HG02571 (cell line): ENCODE results near the gene LAMC3.

Experiments used
- ATAC-seq: cut with Tn5 transposase; IDR thresholded peaks from one replicate; pipeline ENCODE4 v1.9.1; 2021; ENCODE audit warnings: mild to moderate bottlenecking, moderate library complexity; ENCODE audit not compliant: unreplicated experiment

The LAMC3 gene

DNA sequence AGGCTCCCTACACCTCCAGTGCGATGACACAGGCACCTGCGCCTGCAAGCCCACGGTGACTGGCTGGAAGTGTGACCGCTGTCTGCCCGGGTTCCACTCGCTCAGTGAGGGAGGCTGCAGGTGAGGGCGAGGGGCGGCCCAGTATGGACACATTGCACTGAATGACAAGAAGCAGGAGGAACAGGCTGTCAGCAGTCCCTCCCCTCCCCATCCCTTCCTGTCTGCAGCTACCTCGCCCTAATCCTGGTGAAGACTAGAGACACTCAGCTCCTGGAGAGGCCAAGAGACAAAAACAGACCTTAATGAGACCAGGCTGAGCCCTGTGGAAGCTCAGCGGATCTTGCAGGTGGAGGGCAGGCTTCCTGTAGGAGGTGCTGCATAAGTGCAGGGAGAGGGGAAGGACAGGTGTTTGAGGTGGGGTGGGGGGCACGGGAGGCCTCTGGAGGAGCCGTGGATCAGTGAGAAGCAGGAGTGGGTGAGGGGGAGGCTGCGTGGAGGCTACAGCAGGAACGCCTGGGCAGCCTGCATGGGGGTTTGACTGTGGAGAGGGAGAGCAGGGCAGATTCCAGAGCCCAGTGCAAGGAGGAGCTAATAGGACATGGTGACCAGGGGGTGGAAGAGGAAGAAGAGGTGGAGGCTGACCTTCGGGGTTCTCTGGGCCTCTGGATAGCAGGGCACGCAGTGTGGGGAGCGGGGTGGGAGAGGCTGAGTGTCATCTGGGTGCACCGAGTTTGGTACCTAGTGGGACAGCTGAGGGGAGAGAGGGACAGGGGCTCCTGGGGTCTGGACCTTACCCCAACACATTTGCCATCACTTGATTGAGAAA is 30.4 kb downstream of the LAMC3 start:
- no peak for ATAC-seq

GRCh38 chr9:131042666-131043065 is 33.7 kb downstream of the LAMC3 start:
- no peak for ATAC-seq

DNA sequence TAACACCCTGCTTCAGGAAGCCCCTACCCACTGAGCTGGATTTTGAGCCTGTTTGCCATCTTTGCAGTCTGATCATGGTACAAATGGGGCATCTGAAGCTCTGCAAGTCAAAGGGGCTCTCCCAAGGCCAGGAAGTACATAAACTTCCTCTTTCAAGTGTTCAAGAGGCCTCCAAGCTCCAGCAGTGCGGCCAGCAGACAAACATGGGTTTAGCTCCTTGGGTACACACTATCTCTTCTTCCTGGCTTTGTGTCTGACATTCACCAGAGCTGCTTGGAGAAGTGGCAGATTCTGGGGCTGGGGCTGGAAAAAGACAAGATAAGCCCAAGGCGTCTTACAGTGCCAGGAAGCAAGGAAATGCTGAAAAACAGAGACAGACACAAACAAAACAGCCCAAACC is 34.1 kb downstream of the LAMC3 start:
- no peak for ATAC-seq

- no peak for ATAC-seq
Measured at GRCh38 chr9:131043646-131044045, 34.7 kb downstream of the LAMC3 start.

GRCh38 chr9:131045300-131046092 is 36.5 kb downstream of the LAMC3 start:
- no peak for ATAC-seq

DNA sequence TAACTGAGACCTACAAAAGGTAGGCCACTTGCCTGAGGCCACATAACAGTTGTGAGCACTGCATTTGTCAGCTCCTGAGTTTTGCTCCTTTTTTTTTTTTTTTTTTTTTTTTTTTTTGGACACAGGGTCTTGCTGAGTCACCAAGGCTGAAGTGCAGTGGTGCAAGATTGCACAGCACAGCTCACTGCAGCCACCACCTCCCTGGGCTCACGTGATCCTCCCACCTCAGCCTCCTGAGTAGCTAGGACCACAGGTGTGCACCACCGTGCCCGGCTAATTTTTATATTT is 37.1 kb downstream of the LAMC3 start:
- no peak for ATAC-seq

DNA sequence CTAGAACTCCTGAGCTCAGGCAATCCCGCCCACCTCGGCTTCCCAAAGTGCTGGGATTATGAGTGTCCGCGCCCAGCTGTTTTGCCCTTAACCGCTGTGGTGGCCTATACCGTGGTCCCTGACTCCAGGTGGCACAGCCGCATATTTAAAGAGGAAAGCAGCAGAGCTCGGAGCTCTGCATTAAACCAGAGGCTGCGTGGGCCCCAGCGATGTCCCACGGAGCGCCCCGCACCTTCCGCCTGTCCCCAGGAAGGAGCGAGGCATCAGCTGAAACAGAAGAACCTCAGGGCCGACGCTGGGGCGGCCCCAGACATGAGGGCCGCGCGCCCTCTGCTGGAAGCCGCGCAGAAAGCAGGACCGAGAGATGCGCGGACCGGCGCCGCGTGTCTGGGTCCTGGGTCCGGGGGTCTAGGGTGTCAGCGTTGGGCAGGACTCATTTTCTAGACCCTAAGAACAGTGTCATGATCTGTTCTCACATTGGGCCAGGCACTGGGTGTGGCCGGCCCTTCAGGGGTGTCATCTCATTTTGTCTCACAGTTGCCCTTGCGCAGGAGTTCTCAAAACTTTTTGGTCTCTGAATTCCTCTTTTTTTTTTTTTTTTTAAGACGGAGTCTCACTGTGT is 37.7 kb downstream of the LAMC3 start:
- ATAC-seq = no peak

DNA sequence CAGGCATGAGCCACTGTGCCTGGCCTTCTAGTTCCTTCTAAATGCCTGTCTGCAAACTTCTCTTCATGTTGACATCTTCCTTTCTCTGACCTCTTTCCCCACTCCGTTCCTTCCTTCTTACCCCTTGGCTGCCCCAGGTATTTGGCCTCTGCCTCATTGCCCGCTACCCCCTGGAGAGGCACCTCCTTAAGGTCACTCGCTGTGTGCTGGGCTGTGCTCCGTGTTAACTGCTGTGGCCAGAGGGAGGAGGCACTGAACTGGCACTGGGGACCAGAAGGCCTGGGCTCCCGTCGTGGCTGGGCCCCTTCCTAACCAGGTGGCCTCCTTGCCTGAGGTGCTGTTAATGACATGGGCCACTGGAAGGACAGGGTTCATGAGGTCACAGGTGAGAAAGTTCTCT is 39.4 kb downstream of the LAMC3 start:
- ATAC-seq = no peak

DNA sequence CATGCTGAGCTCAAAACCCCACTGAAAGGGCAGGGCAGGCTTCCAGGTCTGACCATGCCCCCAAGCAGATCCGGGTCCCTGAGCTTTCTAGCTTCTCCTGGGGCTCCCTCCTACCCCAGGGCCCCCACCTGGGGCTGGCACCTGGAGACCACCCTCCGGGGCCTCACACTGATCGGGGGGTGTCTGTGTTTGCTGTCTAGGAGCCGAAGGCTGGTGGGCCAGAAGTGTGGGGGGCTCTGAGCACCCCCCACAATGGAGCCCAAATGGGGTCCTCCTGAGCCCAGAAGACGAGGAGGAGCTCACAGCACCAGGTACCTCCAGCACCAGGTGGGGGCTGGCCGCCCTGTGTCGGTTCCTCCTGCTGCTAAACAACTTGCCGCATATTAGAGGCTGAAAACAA is 39.8 kb downstream of the LAMC3 start:
- no peak for ATAC-seq

- no peak for ATAC-seq
Measured at GRCh38 chr9:131049829-131050715, 41.1 kb downstream of the LAMC3 start.

DNA sequence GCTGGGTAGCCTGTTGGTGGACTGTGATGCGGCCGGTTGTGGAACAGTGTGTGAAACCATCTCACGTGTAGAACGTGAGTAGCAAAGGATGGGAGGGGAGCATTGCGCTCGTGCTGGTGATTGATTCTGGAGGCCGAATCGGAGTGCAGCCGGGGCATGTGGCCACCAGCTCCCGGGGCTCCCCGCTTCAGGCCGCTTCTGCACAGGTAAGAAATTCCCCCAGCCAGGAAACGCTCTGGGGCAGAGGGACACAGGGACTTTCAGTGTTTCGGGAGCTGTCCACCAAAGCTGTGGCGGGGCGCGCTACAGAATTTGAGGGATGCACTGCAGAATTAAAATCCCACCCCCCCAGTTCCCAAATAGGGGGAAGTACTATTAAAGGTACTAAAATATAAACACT is 41.9 kb downstream of the LAMC3 start:
- no peak for ATAC-seq

- ATAC-seq = no peak
Measured at GRCh38 chr9:131051592-131052517, 42.9 kb downstream of the LAMC3 start.

- ATAC-seq = no peak
Measured at GRCh38 chr9:131053896-131054295, 44.9 kb downstream of the LAMC3 start.

DNA sequence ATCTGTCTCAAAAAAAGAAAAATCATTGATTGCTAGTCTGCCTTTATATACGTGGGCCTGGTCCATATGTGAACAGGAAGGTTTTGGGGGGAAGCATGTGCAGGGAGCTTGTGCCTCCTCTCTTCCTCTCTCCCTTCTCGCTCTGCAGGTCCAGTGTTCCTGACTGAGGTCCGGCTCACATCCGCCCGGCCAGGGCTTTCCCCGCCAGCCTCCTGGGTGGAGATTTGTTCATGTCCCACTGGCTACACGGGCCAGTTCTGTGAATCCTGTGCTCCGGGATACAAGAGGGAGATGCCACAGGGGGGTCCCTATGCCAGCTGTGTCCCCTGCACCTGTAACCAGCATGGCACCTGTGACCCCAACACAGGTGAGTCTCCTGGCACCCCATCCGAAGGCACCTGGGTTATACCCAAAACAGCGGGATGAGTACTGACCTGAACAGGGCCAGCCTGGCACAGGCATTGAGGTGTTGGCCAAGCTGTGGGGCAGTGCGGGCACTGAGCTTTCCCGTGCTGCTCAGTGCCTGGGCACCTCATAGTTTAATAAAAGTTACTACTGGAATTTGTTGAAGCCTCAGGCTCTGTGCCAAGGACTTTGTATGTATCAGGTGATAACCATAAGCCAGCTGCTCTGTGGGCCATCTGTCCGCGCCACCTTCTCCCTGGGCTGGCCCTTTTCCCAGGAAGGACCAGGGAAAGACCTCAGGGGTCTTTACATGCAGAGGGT is 48.0 kb downstream of the LAMC3 start:
- no peak for ATAC-seq

DNA sequence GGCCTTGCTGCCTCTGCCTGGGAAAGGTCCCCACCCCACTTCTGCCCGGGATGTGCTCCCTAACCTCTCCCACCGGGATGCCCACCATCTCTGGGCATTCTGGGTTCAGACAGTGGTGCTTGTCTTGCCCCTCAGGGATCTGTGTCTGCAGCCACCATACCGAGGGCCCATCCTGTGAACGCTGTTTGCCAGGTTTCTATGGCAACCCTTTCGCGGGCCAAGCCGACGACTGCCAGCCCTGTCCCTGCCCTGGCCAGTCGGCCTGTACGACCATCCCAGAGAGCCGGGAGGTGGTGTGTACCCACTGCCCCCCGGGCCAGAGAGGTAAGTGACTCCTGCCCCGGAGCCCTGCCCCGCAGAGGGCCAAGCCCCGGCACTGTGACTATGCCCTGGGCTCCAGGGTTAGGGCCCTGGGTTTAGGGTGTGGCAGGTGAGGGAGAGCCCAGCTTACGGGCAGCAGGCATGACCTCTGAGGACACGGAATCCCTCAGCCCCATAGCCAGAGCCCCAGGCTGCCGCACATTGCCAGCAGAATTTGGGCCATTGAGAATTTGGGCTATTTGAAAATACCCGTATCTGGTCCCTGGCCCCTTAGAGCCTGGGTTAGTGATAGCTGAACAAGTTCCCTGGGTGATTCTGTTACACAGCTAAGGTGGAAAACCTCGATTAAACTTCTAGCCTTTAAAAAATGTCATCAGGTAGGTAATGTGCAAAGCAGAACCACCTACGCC is 52.1 kb downstream of the LAMC3 start:
- ATAC-seq = no peak

DNA sequence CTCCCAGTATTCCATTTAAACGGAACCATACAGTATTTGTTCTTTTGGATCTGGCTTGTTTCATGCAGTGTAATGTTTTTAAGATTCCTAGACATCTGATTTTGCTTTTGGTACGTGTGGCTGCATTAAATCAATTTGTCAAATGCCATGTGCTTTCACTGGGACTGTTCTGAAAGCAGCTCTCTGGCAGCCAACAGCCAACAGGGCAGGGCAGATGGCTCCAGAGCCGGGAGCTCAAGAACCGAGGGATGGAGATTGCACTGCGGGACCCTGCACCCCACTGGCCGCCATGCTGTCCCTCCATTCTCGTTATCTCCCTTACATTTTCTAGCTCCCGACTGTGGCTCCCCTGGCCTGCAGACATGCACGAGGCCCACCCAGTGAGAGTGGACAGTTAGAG is 54.0 kb downstream of the LAMC3 start:
- no peak for ATAC-seq

DNA sequence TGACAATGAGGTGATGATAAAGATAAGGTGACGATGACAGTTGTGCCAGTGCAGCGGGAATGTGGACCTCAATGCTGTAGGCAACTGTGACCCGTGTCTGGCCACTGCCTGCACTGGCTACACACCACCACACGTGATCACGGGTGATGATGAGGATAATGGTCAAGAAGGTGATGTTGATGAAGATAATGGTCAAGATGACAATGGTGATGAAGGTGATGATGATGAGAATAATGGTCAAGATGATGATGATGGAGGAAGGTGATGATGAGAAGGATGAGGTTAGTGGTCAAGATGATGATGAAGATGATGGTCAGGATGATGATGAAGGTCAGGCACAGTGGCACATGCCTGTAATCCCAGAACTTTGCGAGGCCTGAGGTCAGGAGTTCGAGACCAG is 56.6 kb downstream of the LAMC3 start:
- no peak for ATAC-seq

DNA sequence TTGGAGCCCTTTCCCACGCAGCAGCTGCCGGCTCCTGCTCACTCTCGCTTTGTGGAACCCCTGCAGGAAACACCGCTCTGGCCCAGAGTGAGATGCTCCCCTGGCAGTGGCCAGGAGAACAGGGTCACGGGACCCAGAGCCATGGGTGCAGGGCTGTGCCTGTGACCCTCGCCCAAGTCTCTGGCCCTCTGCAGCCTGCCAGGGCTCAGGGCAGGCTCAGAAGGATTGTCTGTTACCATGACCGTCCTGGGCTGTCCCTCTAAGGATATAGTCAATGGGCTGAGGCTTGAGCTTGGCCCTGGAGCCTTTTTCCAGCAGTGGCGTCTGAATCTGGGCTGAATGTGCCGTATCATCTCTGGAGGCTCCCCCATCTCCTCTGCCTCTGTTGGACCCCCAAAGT is 58.7 kb downstream of the LAMC3 start:
- ATAC-seq = no peak
